CD4-positive, alpha-beta memory T cell (primary cell): ENCODE results near the gene SUMO4. TPM values are rescaled to one million over a fixed set of nuclear protein-coding genes. Genes with fewer than 3 reads are reported as not detected.

Source experiments
- CTCF ChIA-PET: fragments of 350-600 bp; sonication (Branson Sonifier 250); formaldehyde crosslinking; loops from one replicate; lab custom pipeline; 2021; ENCODE audit warnings: inconsistent platforms; ENCODE audit not compliant: partially characterized antibody; lab: Charles Lee
- POLR2A ChIA-PET: fragments of 350-600 bp; sonication (Branson Sonifier 250); formaldehyde crosslinking; loops from one replicate; lab custom pipeline; 2021; ENCODE audit not compliant: partially characterized antibody; lab: Charles Lee
- DNase-seq, 5 donors: peaks; one replicate each; pipeline versions ENCODE4 v3.0.0 to v3.0.0-alpha.2; 2020 to 2022; ENCODE audit warnings: mixed read lengths in 1 of 5
- H3K27ac ChIP-seq: one replicate; pipeline ENCODE4 v1.7.0; 2013; ENCODE audit warnings: low read depth, low read length
- H3K27me3 ChIP-seq: 2 replicates; pipeline ENCODE4 v1.7.0; 2013; ENCODE audit warnings: mild to moderate bottlenecking, low read length, moderate library complexity; ENCODE audit not compliant: insufficient read depth
- H3K36me3 ChIP-seq: 2 replicates; pipeline ENCODE4 v1.7.0; 2013; ENCODE audit warnings: mild to moderate bottlenecking, low read length, moderate library complexity; ENCODE audit not compliant: insufficient read depth
- H3K4me1 ChIP-seq: 2 replicates; pipeline ENCODE4 v1.7.0; 2013; ENCODE audit warnings: mild to moderate bottlenecking, low read length, moderate library complexity; ENCODE audit not compliant: insufficient read depth
- H3K4me3 ChIP-seq, 2 donors: one replicate each; pipeline ENCODE4 v1.7.0; 2013; ENCODE audit warnings: low read length in 2 of 2, mild to moderate bottlenecking in 1 of 2
- H3K9me3 ChIP-seq, 2 donors: one replicate each; pipeline ENCODE4 v1.7.0; 2013; ENCODE audit warnings: low read length in 2 of 2, control low read depth in 1 of 2; ENCODE audit not compliant: control insufficient read depth in 1 of 2
- H3K27ac Mint-ChIP-seq, 7 donors: one replicate each; pipeline ENCODE4 v1.8.0; 2020 to 2021; ENCODE audit warnings: mixed read lengths in 7 of 7, mild to moderate bottlenecking in 6 of 7, inconsistent platforms in 3 of 7, moderate library complexity in 3 of 7
- H3K27me3 Mint-ChIP-seq, 2 donors: one replicate each; pipeline ENCODE4 v1.8.0; 2020 to 2021; ENCODE audit warnings: mixed read lengths in 2 of 2
- H3K36me3 Mint-ChIP-seq, 2 donors: one replicate each; pipeline ENCODE4 v1.8.0; 2020 to 2021; ENCODE audit warnings: mixed read lengths in 2 of 2, inconsistent platforms in 1 of 2, mild to moderate bottlenecking in 1 of 2
- H3K4me1 Mint-ChIP-seq, 4 donors: one replicate each; pipeline ENCODE4 v1.8.0; 2020 to 2021; ENCODE audit warnings: mixed read lengths in 4 of 4, mild to moderate bottlenecking in 1 of 4
- H3K4me3 Mint-ChIP-seq, 8 donors: one replicate each; pipeline ENCODE4 v1.8.0; 2020 to 2021; ENCODE audit warnings: mixed read lengths in 8 of 8, mild to moderate bottlenecking in 7 of 8, moderate library complexity in 6 of 8, inconsistent platforms in 3 of 8
- H3K9me3 Mint-ChIP-seq, 8 donors: one replicate each; pipeline ENCODE4 v1.8.0; 2020 to 2021; ENCODE audit warnings: mixed read lengths in 8 of 8, mild to moderate bottlenecking in 5 of 8, inconsistent platforms in 3 of 8, moderate library complexity in 1 of 8
- intact Hi-C: fragments of 100-400 bp; cut with micrococcal nuclease; formaldehyde crosslinking; loops from one replicate; pipeline ENCODE4 v1.15.1; 2023
- polyA plus RNA-seq, 2 donors: library from polyadenylated mRNA; unstranded; fragments of 300-500 nt; fragmentation: Illumina TruSeq; gene quantifications; one replicate each; pipeline ENCODE4 v1.2.3, GENCODE V29; 2021
- total RNA-seq, 2 experiments: library from RNA; stranded (reverse); gene quantifications; one replicate each; pipeline ENCODE4 v1.2.3, GENCODE V29; 2021

Gene SUMO4
- total and polyA plus RNA-seq, 4 experiments from 2014 or later = 2.2 to 10.0 (median 6.8) TPM; not detected in 1

DNA sequence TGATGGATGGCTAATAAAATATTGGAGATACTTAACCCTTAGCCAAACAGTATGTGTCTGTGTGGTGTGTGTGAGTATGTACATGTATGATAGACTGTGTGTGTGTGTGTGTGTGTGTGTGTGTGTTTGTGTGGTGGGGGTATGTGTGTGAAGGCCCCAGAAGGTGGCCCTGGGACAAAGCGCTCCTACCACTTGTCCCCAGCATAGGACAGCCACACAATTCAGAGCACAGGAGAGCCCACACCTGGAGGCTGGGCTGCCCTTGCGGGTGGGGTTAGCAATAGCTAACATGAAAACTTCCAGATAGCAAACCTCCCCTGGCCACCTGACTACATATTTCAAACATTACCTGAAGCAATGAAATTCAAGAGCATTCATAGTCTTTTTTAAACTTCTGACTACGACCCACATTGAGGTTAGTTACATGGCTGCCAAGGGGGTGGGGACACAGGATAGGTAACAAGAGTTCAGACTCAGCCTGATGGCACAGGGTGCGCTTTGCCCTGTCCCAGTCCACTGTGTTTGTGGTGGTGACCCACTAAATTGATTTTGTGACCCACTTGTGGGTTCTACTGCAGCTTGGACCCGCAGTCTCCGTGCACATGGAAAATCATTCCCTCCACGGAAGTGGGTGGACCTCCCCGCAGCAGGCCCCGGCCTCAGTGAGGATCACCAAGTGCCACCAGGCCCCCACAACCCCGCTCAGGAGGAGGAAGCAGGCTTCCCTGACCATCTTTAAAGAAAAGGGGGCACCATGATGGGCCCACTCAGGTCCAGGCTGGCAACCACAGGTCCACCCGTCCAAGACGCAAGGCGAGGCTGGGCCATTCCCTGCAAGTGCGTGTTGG is 50.0 kb downstream of the SUMO4 start:
- ChIA-PET POLR2A (interaction anchor here (1.5 kb wide), 1 partner anchor 33 kb away, joined by 4 read pairs; no protein-coding TSS in a partner anchor), CTCF (interaction anchor here (1.4 to 3.9 kb wide), 2 partner anchors 18 to 67 kb away, joined by 4 to 18 read pairs; no protein-coding TSS in a partner anchor)
- Mint-ChIP-seq H3K9me3 (no peaks in the 10 kb centered on the region), H3K36me3 (peaks cover 29 to 47% of the 10 kb centered on the region in 2 donors), H3K4me3 (peak overlapping the region in 1 of 8 donors; percentile 35), H3K4me1 (peaks cover 2 to 5% (median 3%) of the 10 kb centered on the region in 4 donors), H3K27me3 (no peaks in the 10 kb centered on the region), H3K27ac (peak overlapping the region; percentile 6 to 78 (median 49))
- H3K4me3 ChIP-seq = no peak overlapping the region
- H3K27ac ChIP-seq = no peak overlapping the region
- H3K27me3 ChIP-seq = no peaks in the 10 kb centered on the region
- H3K4me1 ChIP-seq = no peaks in the 10 kb centered on the region
- intact Hi-C loops = loop anchor here (5.0 kb wide), 1 partner anchor 67 kb away; no protein-coding TSS in a partner anchor
- peaks cover 33% of the 10 kb centered on the region for H3K36me3 ChIP-seq
- H3K9me3 ChIP-seq = no peaks in the 10 kb centered on the region
- no peak for DNase-seq

Other genes starting within 250 kb of the SUMO4 start
- gene TAB2, start 82.5 kb upstream of the SUMO4 start, total RNA-seq = 100 to 1,000 TPM; 108 to 116 TPM
- gene TAB2, start 82.5 kb upstream of the SUMO4 start, polyA plus RNA-seq = 10 to 100 TPM; 27.0 to 28.9 TPM
- gene ZC3H12D, start 84.8 kb downstream of the SUMO4 start, total RNA-seq = 100 to 1,000 TPM in 1 of 2 experiments, 10 to 100 TPM in 1; 91.5 to 106 TPM
- gene ZC3H12D, start 84.8 kb downstream of the SUMO4 start, polyA plus RNA-seq = 1 to 10 TPM; 3.1 to 9.8 TPM
- gene PPIL4, start 145.8 kb downstream of the SUMO4 start, total RNA-seq = 10 to 100 TPM; 33.1 to 35.7 TPM
- gene PPIL4, start 145.8 kb downstream of the SUMO4 start, polyA plus RNA-seq = 10 to 100 TPM in 1 of 2 donors, 1 to 10 TPM in 1; 10.0 to 14.5 TPM
- gene GINM1, start 166.1 kb downstream of the SUMO4 start, total RNA-seq = 10 to 100 TPM; 17.1 to 18.5 TPM
- 10 to 100 TPM; 23.2 to 26.1 TPM for gene GINM1, start 166.1 kb downstream of the SUMO4 start, polyA plus RNA-seq
- 10 to 100 TPM; 18.2 to 21.4 TPM for gene KATNA1, start 248.5 kb downstream of the SUMO4 start, total RNA-seq
- gene KATNA1, start 248.5 kb downstream of the SUMO4 start, polyA plus RNA-seq = 10 to 100 TPM; 27.5 to 34.7 TPM